OCI-LY7 (cell line): ENCODE measurements around the gene HDAC4.

ENCODE experiments used
- CTCF ChIP-seq: fragments of 200-600 bp; sonication (generic); conservative IDR thresholded peaks from 2 replicates; pipeline ENCODE4 v1.5.1; 2014; ENCODE audit warnings: mild to moderate bottlenecking, antibody characterized with exemption, low read length, moderate library complexity, mixed read lengths
- EZH2phosphoT487 ChIP-seq: fragments of 200-600 bp; sonication (generic); IDR thresholded peaks from 2 replicates; pipeline ENCODE4 v1.6.1; 2018; ENCODE audit warnings: low read depth, borderline replicate concordance, mild to moderate bottlenecking, mixed run types, antibody characterized with exemption, low read length, moderate library complexity, mixed read lengths

DNA sequence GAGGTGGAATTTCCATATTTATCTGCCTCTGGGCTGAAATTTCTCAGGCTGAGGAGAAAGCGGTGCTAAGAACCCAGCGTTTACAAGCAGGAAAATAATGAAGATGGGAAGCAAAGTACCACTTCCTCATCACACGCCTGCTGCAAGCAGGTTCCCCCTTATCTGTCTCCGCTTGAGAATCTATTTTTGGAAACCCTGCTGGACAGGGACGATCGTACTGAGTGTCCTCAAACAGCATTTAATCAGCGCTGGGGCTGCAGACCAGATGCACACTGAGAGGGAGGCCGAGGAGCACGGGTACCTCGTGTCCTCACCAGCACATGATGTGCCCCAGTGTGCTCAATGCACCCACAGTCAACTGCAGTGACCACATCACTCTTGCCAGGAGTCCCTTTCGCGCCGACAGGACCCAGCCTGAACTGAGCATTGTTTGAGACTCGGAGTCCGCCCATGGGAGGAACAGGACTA, 160.4 kb downstream of the HDAC4 start:
- TF ChIP-seq CTCF (no peak), EZH2phosphoT487 (no peak)
